Breast epithelium (tissue), 3 donors: Measurements from ENCODE around the gene ATG2A.

Source experiments
- POLR2A ChIP-seq: fragments of 450-650 bp; IDR thresholded peaks from one replicate; pipeline ENCODE4 v1.6.1; 2016; ENCODE audit warnings: antibody characterized with exemption, mild to moderate bottlenecking, moderate library complexity
- POLR2AphosphoS5 ChIP-seq, 3 donors: sonication (generic); formaldehyde crosslinking; IDR thresholded peaks; one replicate each; pipeline ENCODE4 v1.6.1; 2017; ENCODE audit warnings: antibody characterized with exemption in 3 of 3
- TF ChIP-seq, protein P1 (sequence below), 3 donors: fragments of 450-650 bp; IDR thresholded peaks; one replicate each; pipeline ENCODE4 v1.5.1; 2016 to 2017; ENCODE audit warnings: antibody characterized with exemption in 3 of 3, mild to moderate bottlenecking in 3 of 3, moderate library complexity in 3 of 3

DNA sequence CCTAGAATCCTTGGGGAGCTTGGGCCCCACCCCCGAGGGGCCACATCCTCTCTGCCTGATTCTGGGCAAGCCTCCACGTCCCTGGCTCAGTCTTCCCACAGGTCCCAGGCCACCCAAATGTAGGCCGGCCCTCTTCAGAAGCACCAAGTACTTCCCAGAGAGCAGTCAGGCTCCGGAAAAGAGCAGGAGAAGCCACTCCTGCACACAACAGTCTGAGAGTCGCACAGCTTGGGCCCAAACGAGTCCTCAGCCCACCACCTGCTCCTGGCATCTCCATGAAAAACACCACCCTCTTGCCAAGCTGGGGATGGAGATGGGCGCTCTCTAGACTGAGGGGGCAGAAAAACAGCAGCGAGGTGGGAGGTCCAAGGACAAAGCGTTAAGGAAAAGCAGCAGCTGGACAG is 54.0 kb downstream of the ATG2A start:
- no peak for TF ChIP-seq POLR2AphosphoS5 (IDR thresholded peaks at IDR 0.05)
- TF ChIP-seq, protein P1, sequence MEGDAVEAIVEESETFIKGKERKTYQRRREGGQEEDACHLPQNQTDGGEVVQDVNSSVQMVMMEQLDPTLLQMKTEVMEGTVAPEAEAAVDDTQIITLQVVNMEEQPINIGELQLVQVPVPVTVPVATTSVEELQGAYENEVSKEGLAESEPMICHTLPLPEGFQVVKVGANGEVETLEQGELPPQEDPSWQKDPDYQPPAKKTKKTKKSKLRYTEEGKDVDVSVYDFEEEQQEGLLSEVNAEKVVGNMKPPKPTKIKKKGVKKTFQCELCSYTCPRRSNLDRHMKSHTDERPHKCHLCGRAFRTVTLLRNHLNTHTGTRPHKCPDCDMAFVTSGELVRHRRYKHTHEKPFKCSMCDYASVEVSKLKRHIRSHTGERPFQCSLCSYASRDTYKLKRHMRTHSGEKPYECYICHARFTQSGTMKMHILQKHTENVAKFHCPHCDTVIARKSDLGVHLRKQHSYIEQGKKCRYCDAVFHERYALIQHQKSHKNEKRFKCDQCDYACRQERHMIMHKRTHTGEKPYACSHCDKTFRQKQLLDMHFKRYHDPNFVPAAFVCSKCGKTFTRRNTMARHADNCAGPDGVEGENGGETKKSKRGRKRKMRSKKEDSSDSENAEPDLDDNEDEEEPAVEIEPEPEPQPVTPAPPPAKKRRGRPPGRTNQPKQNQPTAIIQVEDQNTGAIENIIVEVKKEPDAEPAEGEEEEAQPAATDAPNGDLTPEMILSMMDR (IDR thresholded peaks at IDR 0.05), result no peak
- no peak for TF ChIP-seq POLR2A
